Measurements from ENCODE around the gene SLC11A1. TPM values are rescaled to one million over a fixed set of nuclear protein-coding genes. Genes with fewer than 3 reads are reported as not detected.

Gene SLC11A1
- polyA plus RNA-seq, 1 donor (not counting 4 experiments of a cell fraction or from before 2014, with no cell fraction given): 0.46 TPM

- H3K4me1 ChIP-seq (ENCODE audit: control insufficient read depth, extremely low read depth, insufficient read depth, low read length): peaks cover 34% of the 10 kb centered on the region
- no peak overlapping the region for H3K27ac ChIP-seq (ENCODE audit: control insufficient read depth, insufficient read depth, low read length)
- no peaks in the 10 kb centered on the region for H3K9me1 ChIP-seq (ENCODE audit: control insufficient read depth, extremely low read depth, insufficient read depth, low read length)
- peak overlapping the region; percentile 85 for H3K4me2 ChIP-seq (ENCODE audit: control insufficient read depth, extremely low read depth, insufficient read depth, low read depth, low read length)
- peaks cover 12 to 13% of the 10 kb centered on the region in 2 experiments for H3K36me3 ChIP-seq (ENCODE audit: control insufficient read depth in 2 of 2, extremely low read depth in 1 of 2, insufficient read depth in 2 of 2, low read length in 2 of 2)
- no peak overlapping the region for H2AFZ ChIP-seq (ENCODE audit: control insufficient read depth, low read length)
- peaks cover 26% of the 10 kb centered on the region for H3K79me2 ChIP-seq (ENCODE audit: control insufficient read depth, insufficient read depth, low read length)
- DNase-seq (ENCODE audit: low read depth, low spot score) (no peak), FAIRE-seq (no peak)
- no peak overlapping the region for H3K9ac ChIP-seq (ENCODE audit: control insufficient read depth, extremely low read depth, insufficient read depth, low read length)
- H3K27me3 ChIP-seq (ENCODE audit: control insufficient read depth, extremely low read depth, insufficient read depth, low read length): no peaks in the 10 kb centered on the region
- H3K4me3 ChIP-seq (ENCODE audit: control insufficient read depth in 2 of 3, extremely low read depth in 1 of 3, insufficient read depth in 2 of 3, low read depth in 1 of 3, low read length in 3 of 3): peak overlapping the region in 1 of 3 experiments; percentile 70
- H4K20me1 ChIP-seq (ENCODE audit: control insufficient read depth, extremely low read depth, insufficient read depth, low read length): no peaks in the 10 kb centered on the region
- H3K9me3 ChIP-seq (ENCODE audit: control insufficient read depth, low read depth, low read length): no peaks in the 10 kb centered on the region
- dilution Hi-C loops (cut with MboI; ENCODE audit: extremely low pct_ligation_motif_present, low sequenced_read_pairs): no loop called here
- TF ChIP-seq CTCF (optimal IDR thresholded peaks at IDR 0.05 in 1 of 3, IDR thresholded peaks at IDR 0.05 in 1 of 3, conservative IDR thresholded peaks at IDR 0.05 in 1 of 3; ENCODE audit: extremely low read depth in 1 of 3, insufficient read depth in 2 of 3, low read length in 3 of 3) (no peak), EZH2 (IDR thresholded peaks at IDR 0.05; ENCODE audit: low read length) (no peak)
Measured at GRCh38 chr2:218401890-218402289, 19.8 kb downstream of the SLC11A1 start.

- Histone ChIP-seq H3K79me2 (ENCODE audit: control insufficient read depth, insufficient read depth, low read length) (peaks cover 26% of the 10 kb centered on the region), H3K9ac (ENCODE audit: control insufficient read depth, extremely low read depth, insufficient read depth, low read length) (no peak overlapping the region), H3K4me3 (ENCODE audit: control insufficient read depth in 2 of 3, extremely low read depth in 1 of 3, insufficient read depth in 2 of 3, low read depth in 1 of 3, low read length in 3 of 3) (no peak overlapping the region), H3K27ac (ENCODE audit: control insufficient read depth, insufficient read depth, low read length) (no peak overlapping the region), H2AFZ (ENCODE audit: control insufficient read depth, low read length) (no peak overlapping the region), H3K36me3 (ENCODE audit: control insufficient read depth in 2 of 2, extremely low read depth in 1 of 2, insufficient read depth in 2 of 2, low read length in 2 of 2) (peaks cover 12 to 13% of the 10 kb centered on the region in 2 experiments), H3K4me2 (ENCODE audit: control insufficient read depth, extremely low read depth, insufficient read depth, low read depth, low read length) (no peak overlapping the region), H3K9me1 (ENCODE audit: control insufficient read depth, extremely low read depth, insufficient read depth, low read length) (no peaks in the 10 kb centered on the region), H3K4me1 (ENCODE audit: control insufficient read depth, extremely low read depth, insufficient read depth, low read length) (peaks cover 34% of the 10 kb centered on the region), H3K27me3 (ENCODE audit: control insufficient read depth, extremely low read depth, insufficient read depth, low read length) (no peaks in the 10 kb centered on the region), H3K9me3 (ENCODE audit: control insufficient read depth, low read depth, low read length) (no peaks in the 10 kb centered on the region), H4K20me1 (ENCODE audit: control insufficient read depth, extremely low read depth, insufficient read depth, low read length) (no peaks in the 10 kb centered on the region)
- FAIRE-seq (no peak), DNase-seq (ENCODE audit: low read depth, low spot score) (no peak)
- TF ChIP-seq EZH2 (IDR thresholded peaks at IDR 0.05; ENCODE audit: low read length) (no peak), CTCF (optimal IDR thresholded peaks at IDR 0.05 in 1 of 3, IDR thresholded peaks at IDR 0.05 in 1 of 3, conservative IDR thresholded peaks at IDR 0.05 in 1 of 3; ENCODE audit: extremely low read depth in 1 of 3, insufficient read depth in 2 of 3, low read length in 3 of 3) (no peak)
- dilution Hi-C loops (cut with MboI; ENCODE audit: extremely low pct_ligation_motif_present, low sequenced_read_pairs): no loop called here
Measured at GRCh38 chr2:218402491-218402901, 20.4 kb downstream of the SLC11A1 start.

All from keratinocyte (primary cell).